NCI-H460 (cell line): ENCODE measurements around the gene FAM167B. TPM values are rescaled to one million over a fixed set of nuclear protein-coding genes. Genes with fewer than 3 reads are reported as not detected.
"Not testable (repeated sequence)": the region's sequence is repeated elsewhere in the genome, so short reads cannot be mapped to it uniquely, and the experiment has no call there.

Experiments
- DNase-seq: peaks from one replicate; pipeline ENCODE4 v3.0.0-alpha.2; 2016; ENCODE audit warnings: low read depth; ENCODE audit errors: extremely low read depth
- small RNA-seq, 2 experiments: library from RNA; depleted of rRNA; stranded (forward); fragments of <200 nt; gene quantifications; one replicate each; pipeline ENCODE3, GENCODE V24; 2014
- total RNA-seq: library from RNA; depleted of rRNA; stranded (reverse); fragments of >200 nt; shearing (Covaris generic); gene quantifications from 2 replicates; pipeline ENCODE4 v1.2.3, GENCODE V29; 2014; rRNA removed

Gene FAM167B
- total RNA-seq, 1 experiment from 2014 or later = not detected

- peak; percentile 92 for DNase-seq
Observed at GRCh38 chr1:32291708-32292538, 44.9 kb downstream of the FAM167B start, which contains the start of gene HDAC1. Gene HDAC1 (plus strand): TSS chr1:32292083. CDS start chr1:32292170, 87 bp downstream.

- DNase-seq = not testable (repeated sequence)
Observed at GRCh38 chr1:32298211-32298610, 51.2 kb downstream of the FAM167B start.

Small RNA genes lying within 50 kb of the gene (small RNA-seq; reads per million reads assigned to genes)
- gene RF00017 = 0 reads per million in 2 experiments
- gene RF00019 = 0 reads per million in 2 experiments

Other genes with a start within 250 kb of the FAM167B start
- 39.2 and 45.1 TPM in 2 replicates for gene KHDRBS1, start 233.4 kb upstream of the FAM167B start, total RNA-seq
- 6.2 and 8.6 TPM in 2 replicates for gene TMEM39B, start 174.3 kb upstream of the FAM167B start, total RNA-seq
- gene KPNA6, start 139.2 kb upstream of the FAM167B start, total RNA-seq = 34.3 and 37.3 TPM in 2 replicates
- gene TXLNA, start 67.5 kb upstream of the FAM167B start, total RNA-seq = 42.2 and 46.2 TPM in 2 replicates
- 2.4 and 2.7 TPM in 2 replicates for gene CCDC28B, start 46.6 kb upstream of the FAM167B start, total RNA-seq
- gene IQCC, start 41.6 kb upstream of the FAM167B start, total RNA-seq = 2.3 and 2.9 TPM in 2 replicates
- not detected in 2 replicates for gene DCDC2B, start 38.1 kb upstream of the FAM167B start, total RNA-seq
- 5.4 and 6.5 TPM in 2 replicates for gene TMEM234, start 24.9 kb upstream of the FAM167B start, total RNA-seq
- gene EIF3I, start 24.8 kb upstream of the FAM167B start, total RNA-seq = 288 and 292 TPM in 2 replicates
- not detected in 2 replicates for gene LCK, start 4.0 kb downstream of the FAM167B start, total RNA-seq
- 34.6 and 35.6 TPM in 2 replicates for gene HDAC1, start 44.9 kb downstream of the FAM167B start, total RNA-seq
- 16.2 and 21.6 TPM in 2 replicates for gene MARCKSL1, start 89.0 kb downstream of the FAM167B start, total RNA-seq
- gene FAM229A, start 115.3 kb downstream of the FAM167B start, total RNA-seq = 3.6 and 5.0 TPM in 2 replicates
- 0.57 and 0.98 TPM in 2 replicates for gene TSSK3, start 115.3 kb downstream of the FAM167B start, total RNA-seq
- 21.6 and 24.2 TPM in 2 replicates for gene BSDC1, start 147.2 kb downstream of the FAM167B start, total RNA-seq
- not detected in 2 replicates for gene ZBTB8B, start 217.8 kb downstream of the FAM167B start, total RNA-seq